Measurements from ENCODE around the gene EFNA1.
"Not testable (repeated sequence)": the region's sequence is repeated elsewhere in the genome, so short reads cannot be mapped to it uniquely, and the experiment has no call there.

The EFNA1 gene

DNA sequence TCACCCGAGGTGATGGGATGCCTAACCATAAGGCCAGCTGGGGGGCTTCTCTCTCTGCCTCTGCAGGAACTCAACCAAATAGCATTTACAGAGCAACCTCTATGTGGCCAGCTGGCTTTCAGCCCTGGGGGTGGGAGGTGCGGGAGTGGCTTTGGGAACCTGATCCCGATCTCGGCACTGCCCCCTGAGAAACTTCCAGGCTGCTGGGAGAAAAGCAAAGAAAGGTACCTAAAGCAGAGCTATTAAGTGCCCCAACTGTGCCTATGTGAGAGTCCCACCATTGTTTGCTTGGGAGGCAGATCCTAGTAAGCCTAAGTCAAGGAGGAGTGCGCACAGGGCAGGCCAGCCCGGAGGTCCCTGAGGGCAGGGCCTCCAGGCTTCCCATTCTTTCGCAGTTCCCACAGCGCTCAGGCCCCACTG is 38.4 kb downstream of the EFNA1 start:
- Histone ChIP-seq H3K27me3 (replicated peaks) (no peaks in the 10 kb centered on the region), H3K4me3 (ENCODE audit: low read depth, low read length) (no peak overlapping the region), H3K36me3 (replicated peaks) (peaks cover 7% of the 10 kb centered on the region), H3K27ac (no peak overlapping the region)
- DNase-seq: no peak
- TF ChIP-seq, protein P1, sequence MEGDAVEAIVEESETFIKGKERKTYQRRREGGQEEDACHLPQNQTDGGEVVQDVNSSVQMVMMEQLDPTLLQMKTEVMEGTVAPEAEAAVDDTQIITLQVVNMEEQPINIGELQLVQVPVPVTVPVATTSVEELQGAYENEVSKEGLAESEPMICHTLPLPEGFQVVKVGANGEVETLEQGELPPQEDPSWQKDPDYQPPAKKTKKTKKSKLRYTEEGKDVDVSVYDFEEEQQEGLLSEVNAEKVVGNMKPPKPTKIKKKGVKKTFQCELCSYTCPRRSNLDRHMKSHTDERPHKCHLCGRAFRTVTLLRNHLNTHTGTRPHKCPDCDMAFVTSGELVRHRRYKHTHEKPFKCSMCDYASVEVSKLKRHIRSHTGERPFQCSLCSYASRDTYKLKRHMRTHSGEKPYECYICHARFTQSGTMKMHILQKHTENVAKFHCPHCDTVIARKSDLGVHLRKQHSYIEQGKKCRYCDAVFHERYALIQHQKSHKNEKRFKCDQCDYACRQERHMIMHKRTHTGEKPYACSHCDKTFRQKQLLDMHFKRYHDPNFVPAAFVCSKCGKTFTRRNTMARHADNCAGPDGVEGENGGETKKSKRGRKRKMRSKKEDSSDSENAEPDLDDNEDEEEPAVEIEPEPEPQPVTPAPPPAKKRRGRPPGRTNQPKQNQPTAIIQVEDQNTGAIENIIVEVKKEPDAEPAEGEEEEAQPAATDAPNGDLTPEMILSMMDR (IDR thresholded peaks at IDR 0.05; ENCODE audit: low read depth, low read length, missing control alignments): no peak
- in situ Hi-C loops (cut with HindIII; ENCODE audit: low pct_ligation_motif_present, low sequenced_read_pairs): loop anchor here (10.0 kb wide), 1 partner anchor 51 kb away; no protein-coding TSS in a partner anchor

DNA sequence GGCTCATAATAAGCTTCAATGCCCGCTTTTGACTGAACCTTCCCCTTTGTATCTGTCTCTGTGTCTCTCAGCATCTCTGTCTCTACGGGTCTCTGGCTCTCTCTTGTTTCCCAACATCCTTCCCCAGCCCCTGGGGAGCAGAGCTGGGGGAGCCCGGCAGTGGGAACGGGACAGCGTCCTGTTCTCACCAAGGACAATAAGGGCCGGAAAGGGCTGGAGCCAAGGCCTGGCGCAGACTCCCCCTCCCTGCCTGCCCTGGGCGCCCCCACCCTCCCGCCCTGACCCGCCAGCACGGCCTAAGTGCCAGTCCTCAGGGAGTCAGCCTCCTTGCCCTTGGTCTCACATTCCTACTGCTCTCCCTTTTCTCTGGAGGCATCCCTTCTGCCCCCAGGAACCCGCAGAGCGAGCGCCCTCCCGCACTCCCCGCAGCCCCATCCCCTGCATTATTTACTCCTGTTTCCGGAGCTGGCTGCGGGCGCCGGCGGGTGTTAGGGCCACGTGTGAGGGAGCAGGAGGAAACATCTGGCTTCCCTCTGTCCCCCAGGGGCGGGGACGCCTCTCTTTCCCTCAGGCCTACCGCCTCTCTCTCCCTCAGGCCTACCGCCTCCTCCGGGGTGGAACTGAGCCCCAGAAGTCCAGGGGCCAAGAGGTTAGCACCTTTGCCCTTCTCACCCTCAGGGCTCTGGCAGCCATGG is 38.9 kb downstream of the EFNA1 start:
- Histone ChIP-seq H3K27me3 (replicated peaks) (no peaks in the 10 kb centered on the region), H3K27ac (no peak overlapping the region), H3K4me3 (ENCODE audit: low read depth, low read length) (no peak overlapping the region), H3K36me3 (replicated peaks) (peaks cover 7% of the 10 kb centered on the region)
- in situ Hi-C loops (cut with HindIII; ENCODE audit: low pct_ligation_motif_present, low sequenced_read_pairs): loop anchor here (10.0 kb wide), 1 partner anchor 52 kb away; no protein-coding TSS in a partner anchor
- TF ChIP-seq, protein P1 (IDR thresholded peaks at IDR 0.05; ENCODE audit: low read depth, low read length, missing control alignments): no peak
- DNase-seq: no peak

DNA sequence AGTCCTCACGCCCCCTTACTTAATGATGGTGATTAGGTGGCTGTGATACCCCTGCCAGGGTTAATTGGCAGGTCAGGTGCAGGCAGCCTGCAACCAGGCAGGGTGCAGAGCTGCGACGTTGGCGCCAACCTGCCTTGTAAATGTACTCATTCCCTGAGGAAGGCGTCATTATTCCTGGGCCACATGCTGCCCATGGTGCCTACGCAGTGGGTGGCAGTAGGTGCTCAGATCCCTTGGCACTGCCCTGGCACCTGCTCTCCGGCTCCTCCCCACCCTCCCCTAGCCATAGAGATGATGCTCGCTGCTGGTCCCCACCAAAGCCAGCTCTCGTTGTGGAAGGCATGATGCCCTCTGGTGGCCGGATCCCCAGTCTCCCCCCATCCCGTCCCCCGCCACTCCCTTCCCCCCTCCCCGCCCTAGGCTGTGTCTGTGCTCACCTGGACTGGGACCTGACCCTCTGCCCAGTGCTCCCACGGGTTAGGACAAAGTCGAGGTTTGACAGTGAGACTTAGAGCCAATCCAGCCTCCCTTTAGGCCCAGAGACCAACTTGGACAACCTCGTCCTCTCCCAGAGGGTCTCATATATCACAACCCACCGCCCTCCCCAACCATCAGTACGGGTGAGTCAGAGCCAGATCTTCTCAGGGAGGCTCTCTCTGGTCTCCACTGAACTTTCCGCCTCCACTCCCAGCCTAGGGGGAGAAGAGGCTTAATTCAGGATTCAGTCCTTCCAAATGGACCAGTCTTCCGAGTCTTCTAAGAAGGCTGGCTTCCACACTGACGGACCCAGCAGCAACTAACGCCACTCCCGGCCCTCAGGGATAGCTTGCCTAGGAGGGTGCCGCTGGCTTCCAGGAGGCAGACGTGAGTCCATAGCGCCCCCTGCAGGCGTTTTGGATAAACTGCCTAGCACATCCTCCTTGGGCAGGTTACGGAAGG is 39.8 kb downstream of the EFNA1 start:
- TF ChIP-seq, protein P1 (IDR thresholded peaks at IDR 0.05; ENCODE audit: low read depth, low read length, missing control alignments): peak; percentile 94
- Histone ChIP-seq H3K4me3 (ENCODE audit: low read depth, low read length) (peak overlapping the region; percentile 4), H3K36me3 (replicated peaks) (peaks cover 7% of the 10 kb centered on the region), H3K27ac (no peak overlapping the region), H3K27me3 (replicated peaks) (no peaks in the 10 kb centered on the region)
- in situ Hi-C loops (cut with HindIII; ENCODE audit: low pct_ligation_motif_present, low sequenced_read_pairs): loop anchor here (10.0 kb wide), 1 partner anchor 53 kb away; no protein-coding TSS in a partner anchor
- peak; percentile 77 for DNase-seq

DNA sequence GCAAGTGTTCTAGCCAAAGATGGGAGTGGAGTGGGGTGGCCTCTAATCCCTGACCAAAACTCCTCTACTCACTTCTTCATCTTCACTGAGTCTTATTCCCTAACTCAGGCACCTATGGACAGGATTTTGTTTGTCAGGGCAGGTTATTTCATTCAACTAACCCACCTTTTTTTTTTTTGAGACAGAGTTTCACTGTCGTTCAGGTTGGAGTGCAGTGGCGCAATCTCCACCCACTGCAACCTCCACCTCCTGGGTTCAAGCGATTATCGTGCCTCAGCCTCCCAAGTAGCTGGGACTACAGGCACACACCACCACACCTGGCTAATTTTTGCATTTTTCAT is 40.4 kb downstream of the EFNA1 start:
- H3K27ac ChIP-seq; H3K4me3 ChIP-seq (ENCODE audit: low read depth, low read length); H3K36me3 ChIP-seq (replicated peaks); DNase-seq; H3K27me3 ChIP-seq (replicated peaks): not testable (repeated sequence)
- in situ Hi-C loops (cut with HindIII; ENCODE audit: low pct_ligation_motif_present, low sequenced_read_pairs): loop anchor here (10.0 kb wide), 1 partner anchor 53 kb away; no protein-coding TSS in a partner anchor

DNA sequence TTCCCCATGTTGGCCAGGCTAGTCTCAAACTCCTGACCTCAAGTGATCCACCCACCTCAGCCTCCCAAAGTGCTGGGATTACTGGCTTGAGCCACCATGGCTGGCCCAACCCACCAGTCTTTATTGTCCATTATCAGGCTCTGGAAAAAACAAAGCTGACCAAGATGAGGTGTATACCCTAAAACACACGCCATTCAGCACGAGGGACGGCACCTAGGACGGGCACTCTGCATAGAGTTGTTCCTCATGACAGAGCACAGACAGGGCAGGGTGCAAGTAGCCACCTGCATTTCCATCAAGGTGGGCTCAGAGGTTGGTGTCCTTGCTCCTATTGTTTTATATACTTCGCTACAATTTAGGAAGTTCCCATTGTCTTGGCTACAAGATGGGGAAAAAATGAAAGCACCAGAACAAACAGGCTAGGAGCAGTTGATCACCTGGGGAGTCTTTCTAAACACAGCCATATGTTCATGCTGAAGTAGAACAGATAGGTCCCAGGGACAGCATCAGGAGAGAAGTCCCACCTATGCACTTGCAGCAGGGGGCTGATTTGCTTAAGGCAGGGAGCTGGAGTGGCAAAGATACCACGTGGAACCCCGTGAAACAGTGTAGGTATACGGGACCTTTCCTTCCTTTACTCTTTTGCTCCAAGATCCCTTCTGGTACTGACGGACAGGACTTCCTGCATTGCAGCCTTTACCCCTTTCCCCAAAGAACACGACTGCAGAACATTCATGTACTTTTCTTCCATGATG is 41.0 kb downstream of the EFNA1 start:
- Histone ChIP-seq H3K27ac (no peak overlapping the region), H3K36me3 (replicated peaks) (peaks cover 7% of the 10 kb centered on the region), H3K27me3 (replicated peaks) (no peaks in the 10 kb centered on the region), H3K4me3 (ENCODE audit: low read depth, low read length) (no peak overlapping the region)
- TF ChIP-seq, protein P1 (IDR thresholded peaks at IDR 0.05; ENCODE audit: low read depth, low read length, missing control alignments): no peak
- in situ Hi-C loops (cut with HindIII; ENCODE audit: low pct_ligation_motif_present, low sequenced_read_pairs): loop anchor here (10.0 kb wide), 1 partner anchor 54 kb away; no protein-coding TSS in a partner anchor
- DNase-seq: no peak
